Measurements from ENCODE around the gene CLTA.
A peak's percentile ranks its signal among the peaks of the same experiment; 100 is the strongest.
"Not testable (repeated sequence)": the region's sequence is repeated elsewhere in the genome, so short reads cannot be mapped to it uniquely, and the experiment has no call there.

CLTA gene

DNA sequence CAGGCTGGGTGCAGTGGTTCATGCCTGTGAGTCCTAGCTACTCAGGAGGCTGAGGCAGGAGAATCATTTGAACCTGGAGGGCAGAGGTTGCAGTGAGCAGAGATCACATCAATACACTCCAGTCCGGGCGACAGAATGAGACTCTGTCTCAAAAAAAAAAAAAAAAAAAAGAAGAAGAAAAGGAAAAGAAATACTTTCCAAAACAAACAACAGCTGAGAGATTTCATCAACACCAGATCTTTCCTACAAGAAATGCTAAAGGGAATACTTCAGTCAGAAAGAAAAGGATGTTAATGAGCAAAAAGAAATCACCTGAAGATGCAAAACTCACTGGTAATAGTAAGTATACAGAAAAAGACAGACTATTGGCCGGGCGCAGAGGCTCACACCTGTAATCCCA lies 13.2 kb upstream of the CLTA start:
- TF ChIP-seq, protein P1, sequence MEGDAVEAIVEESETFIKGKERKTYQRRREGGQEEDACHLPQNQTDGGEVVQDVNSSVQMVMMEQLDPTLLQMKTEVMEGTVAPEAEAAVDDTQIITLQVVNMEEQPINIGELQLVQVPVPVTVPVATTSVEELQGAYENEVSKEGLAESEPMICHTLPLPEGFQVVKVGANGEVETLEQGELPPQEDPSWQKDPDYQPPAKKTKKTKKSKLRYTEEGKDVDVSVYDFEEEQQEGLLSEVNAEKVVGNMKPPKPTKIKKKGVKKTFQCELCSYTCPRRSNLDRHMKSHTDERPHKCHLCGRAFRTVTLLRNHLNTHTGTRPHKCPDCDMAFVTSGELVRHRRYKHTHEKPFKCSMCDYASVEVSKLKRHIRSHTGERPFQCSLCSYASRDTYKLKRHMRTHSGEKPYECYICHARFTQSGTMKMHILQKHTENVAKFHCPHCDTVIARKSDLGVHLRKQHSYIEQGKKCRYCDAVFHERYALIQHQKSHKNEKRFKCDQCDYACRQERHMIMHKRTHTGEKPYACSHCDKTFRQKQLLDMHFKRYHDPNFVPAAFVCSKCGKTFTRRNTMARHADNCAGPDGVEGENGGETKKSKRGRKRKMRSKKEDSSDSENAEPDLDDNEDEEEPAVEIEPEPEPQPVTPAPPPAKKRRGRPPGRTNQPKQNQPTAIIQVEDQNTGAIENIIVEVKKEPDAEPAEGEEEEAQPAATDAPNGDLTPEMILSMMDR (conservative IDR thresholded peaks at IDR 0.05): no peak
- H3K27ac ChIP-seq: no peak overlapping the region

DNA sequence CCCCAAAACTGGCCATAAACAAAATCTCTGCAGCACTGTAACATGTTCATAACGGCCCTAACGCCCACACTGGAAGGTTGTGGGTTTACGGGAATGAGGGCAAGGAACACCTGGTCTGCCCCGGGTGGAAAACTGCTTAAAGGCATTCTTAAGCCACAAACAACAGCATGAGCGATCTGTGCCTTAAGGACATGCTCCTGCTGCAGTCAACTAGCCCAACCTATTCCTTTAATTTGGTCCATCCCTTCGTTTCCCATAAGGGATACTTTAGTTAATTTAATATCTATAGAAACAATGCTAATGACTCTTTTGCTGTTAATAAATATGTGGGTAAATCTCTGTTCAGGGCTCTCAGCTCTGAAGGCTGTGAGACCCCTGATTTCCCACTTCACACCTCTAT lies 10.5 kb upstream of the CLTA start:
- not testable (repeated sequence) for H3K27ac ChIP-seq

DNA sequence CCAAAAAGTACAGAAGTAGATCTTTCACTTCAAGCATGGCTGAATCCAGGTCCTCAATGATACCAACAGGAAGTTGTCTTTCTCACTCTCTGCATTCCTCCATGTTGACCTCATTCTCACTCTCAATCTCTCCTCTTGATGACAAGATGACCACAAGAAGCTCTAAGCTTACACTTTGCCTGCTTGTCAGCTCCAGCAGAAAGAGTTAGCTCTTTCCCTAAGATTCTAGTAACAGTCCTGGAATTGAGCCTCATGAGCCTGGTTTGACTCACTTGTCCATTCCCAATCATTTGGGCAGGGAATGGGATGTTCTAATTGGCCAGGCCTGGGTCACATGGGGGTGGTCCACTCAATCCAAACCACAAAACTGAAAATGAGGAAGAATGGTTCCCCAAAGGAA lies 3.3 kb upstream of the CLTA start:
- TF ChIP-seq, protein P1 (conservative IDR thresholded peaks at IDR 0.05): no peak
- H3K27ac ChIP-seq: no peak overlapping the region

DNA sequence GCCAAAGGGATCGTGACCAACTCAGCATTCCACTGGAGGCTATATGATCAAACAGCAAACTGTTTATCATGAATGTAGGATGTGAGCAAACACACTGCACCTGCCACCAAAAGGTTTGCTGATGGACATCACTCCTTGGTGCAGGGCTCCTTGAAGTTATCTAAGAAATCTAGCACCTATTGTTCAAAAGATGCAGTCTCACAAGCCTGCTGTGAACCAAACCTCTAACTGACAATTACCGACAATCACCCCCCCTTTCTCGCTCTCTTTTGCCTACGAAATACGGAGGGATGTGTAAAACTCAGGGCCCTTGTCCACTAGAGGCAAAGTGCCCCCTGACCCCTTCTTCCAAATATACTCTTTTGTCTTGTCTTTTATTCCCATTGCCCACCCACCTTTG lies 2.5 kb upstream of the CLTA start:
- TF ChIP-seq, protein P1 (conservative IDR thresholded peaks at IDR 0.05): no peak

GRCh38 chr9:36189976-36190375 lies 745 bp upstream of the CLTA start:
- TF ChIP-seq, protein P1 (conservative IDR thresholded peaks at IDR 0.05): no peak
- H3K27ac ChIP-seq: peak overlapping the region; percentile 93

More for the DNA sequence above, 2.5 kb upstream of the CLTA start:
- no peak overlapping the region for H3K27ac ChIP-seq

DNA sequence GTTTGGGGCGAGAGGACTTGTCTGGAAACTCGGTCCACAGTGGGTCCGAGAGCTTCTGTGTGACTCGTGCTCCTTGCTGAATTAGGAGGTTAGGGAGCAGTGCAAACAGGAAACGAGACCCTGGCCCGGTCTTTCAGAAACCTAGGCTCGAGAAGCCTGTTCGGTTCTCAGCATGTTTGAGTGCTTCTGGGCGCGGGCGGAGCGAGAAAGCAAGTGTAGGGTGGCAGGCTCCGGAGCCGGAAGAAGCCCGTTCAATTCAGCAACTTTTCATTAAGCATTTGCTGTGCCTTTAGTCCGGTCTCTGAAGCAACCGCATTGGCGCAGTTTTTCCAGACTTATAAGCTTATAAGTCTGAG lies 547 bp downstream of the CLTA start:
- peak overlapping the region; percentile 93 for H3K27ac ChIP-seq

GRCh38 chr9:36191686-36192085 lies 965 bp downstream of the CLTA start:
- H3K27ac ChIP-seq: peak overlapping the region; percentile 93
- TF ChIP-seq, protein P1 (conservative IDR thresholded peaks at IDR 0.05): no peak

More for the DNA sequence above, 547 bp downstream of the CLTA start:
- TF ChIP-seq, protein P1 (conservative IDR thresholded peaks at IDR 0.05): no peak

- H3K27ac ChIP-seq: peak overlapping the region; percentile 93; the same call in 1 of the 2 replicates
- TF ChIP-seq, protein P1 (conservative IDR thresholded peaks at IDR 0.05): no peak
These were observed 1.5 kb downstream of the CLTA start for GRCh38 chr9:36192196-36192595.

Measured in VCaP (cell line).